Suprapubic skin (tissue), 4 donors: Measurements from ENCODE around the gene AMH. TPM values are rescaled to one million over a fixed set of nuclear protein-coding genes. Genes with fewer than 3 reads are reported as not detected.
A peak's percentile ranks its signal among the peaks of the same experiment; 100 is the strongest.

Experiments
- DNase-seq, 2 donors: peaks; one replicate each; pipeline ENCODE4 v3.0.0-alpha.2; 2019; ENCODE audit warnings: low spot score in 2 of 2
- H3K27ac ChIP-seq: fragments of 200-600 bp; sonication (generic); one replicate; pipeline ENCODE4 v1.5.1; 2019
- H3K27me3 ChIP-seq: fragments of 200-600 bp; sonication (generic); one replicate; pipeline ENCODE4 v1.5.1; 2019
- H3K36me3 ChIP-seq: fragments of 200-600 bp; sonication (generic); one replicate; pipeline ENCODE4 v1.5.1; 2019
- H3K4me1 ChIP-seq: fragments of 200-600 bp; sonication (generic); one replicate; pipeline ENCODE4 v1.5.1; 2019
- H3K4me3 ChIP-seq: fragments of 200-600 bp; sonication (generic); one replicate; pipeline ENCODE4 v1.5.1; 2019; ENCODE audit warnings: mild to moderate bottlenecking
- H3K9me3 ChIP-seq: fragments of 200-600 bp; sonication (generic); one replicate; pipeline ENCODE4 v1.5.1; 2019
- EP300 ChIP-seq: sonication (generic); formaldehyde crosslinking; IDR thresholded peaks from one replicate; pipeline ENCODE4 v1.6.1; 2017; ENCODE audit warnings: antibody characterized with exemption
- POLR2A ChIP-seq, 2 donors: fragments of 450-650 bp; IDR thresholded peaks; one replicate each; pipeline ENCODE4 v1.6.1; 2017; ENCODE audit warnings: antibody characterized with exemption in 2 of 2, mild to moderate bottlenecking in 2 of 2, moderate library complexity in 2 of 2
- POLR2AphosphoS5 ChIP-seq, 3 donors: sonication (generic); formaldehyde crosslinking; IDR thresholded peaks; one replicate each; pipeline ENCODE4 v1.6.1; 2017; ENCODE audit warnings: antibody characterized with exemption in 3 of 3
- WGBS: methylation state at CpG from one replicate; pipeline ENCODE4 v1.1.5; 2018; 5-methylcytosine and 5-hydroxymethylcytosine counted together
- total RNA-seq, 4 donors: library from RNA; depleted of rRNA; stranded (reverse); fragments of >200 nt; gene quantifications; one replicate each; pipeline ENCODE4 v1.1.0, GENCODE V29; 2016
- TF ChIP-seq, protein P1 (sequence below), 2 donors: fragments of 200-600 bp in 1 of 2; fragments of 450-650 bp in 1 of 2; sonication (generic) in 1 of 2; IDR thresholded peaks; one replicate each; pipeline ENCODE4 v1.5.1; 2016 to 2019; ENCODE audit warnings: antibody characterized with exemption in 2 of 2, mild to moderate bottlenecking in 1 of 2, moderate library complexity in 1 of 2

Gene AMH
- total RNA-seq, 4 donors from 2014 or later = 1.7 to 4.3 (median 3.0) TPM

DNA sequence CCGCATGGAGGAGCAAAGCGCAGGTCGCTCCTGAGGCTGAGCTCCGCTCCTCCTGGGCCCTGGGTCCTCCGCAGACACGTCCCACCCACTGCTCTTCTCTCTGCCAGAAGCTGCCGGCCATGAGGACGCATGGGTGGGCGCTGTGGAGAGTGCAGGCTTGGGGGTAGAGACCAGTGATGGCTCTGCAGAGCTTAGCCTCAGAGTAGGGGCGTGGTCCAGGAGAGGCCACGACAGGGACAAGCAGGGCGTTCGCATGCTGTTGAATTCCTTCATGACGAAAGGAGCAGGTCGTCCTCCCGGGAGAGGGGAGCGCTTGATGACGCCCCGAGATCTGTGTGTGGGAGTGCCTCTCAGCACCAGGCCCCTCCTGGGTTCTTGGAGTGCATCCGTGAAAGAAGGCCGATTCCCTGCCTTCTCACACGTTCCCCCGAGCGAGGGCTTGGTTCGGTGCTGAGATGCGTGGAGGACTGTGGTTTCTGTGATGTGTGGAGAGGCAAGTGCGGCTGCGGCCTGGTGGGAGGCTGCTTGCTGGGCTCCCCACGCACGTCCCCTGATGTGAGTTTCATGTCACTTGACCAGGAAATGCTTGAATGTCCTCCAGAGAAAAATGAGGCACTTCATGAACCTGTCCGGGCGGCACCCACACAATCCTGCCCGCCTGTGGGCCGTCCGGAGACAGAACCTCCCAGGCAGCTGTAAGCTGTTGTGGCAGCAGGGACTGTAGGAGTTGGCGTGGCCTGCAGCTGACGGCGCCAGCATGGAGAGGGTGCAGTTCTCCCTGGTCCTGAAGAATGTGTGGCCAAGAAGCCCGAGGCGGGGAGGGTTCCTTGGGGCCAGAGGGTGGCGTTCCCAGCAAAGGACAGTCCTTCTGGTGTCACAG, 8.0 kb upstream of the AMH start:
- H3K27ac ChIP-seq = peak overlapping the region; percentile 66
- no peaks in the 10 kb centered on the region for H3K9me3 ChIP-seq
- H3K4me3 ChIP-seq = peak overlapping the region; percentile 44
- no peaks in the 10 kb centered on the region for H3K27me3 ChIP-seq
- peaks cover 63% of the 10 kb centered on the region for H3K4me1 ChIP-seq
- H3K36me3 ChIP-seq = peaks cover 31% of the 10 kb centered on the region
- no peak for TF ChIP-seq EP300
- no peak for TF ChIP-seq POLR2AphosphoS5 (IDR thresholded peaks at IDR 0.05)
- no peak for TF ChIP-seq POLR2A (IDR thresholded peaks at IDR 0.05)
- TF ChIP-seq, protein P1, sequence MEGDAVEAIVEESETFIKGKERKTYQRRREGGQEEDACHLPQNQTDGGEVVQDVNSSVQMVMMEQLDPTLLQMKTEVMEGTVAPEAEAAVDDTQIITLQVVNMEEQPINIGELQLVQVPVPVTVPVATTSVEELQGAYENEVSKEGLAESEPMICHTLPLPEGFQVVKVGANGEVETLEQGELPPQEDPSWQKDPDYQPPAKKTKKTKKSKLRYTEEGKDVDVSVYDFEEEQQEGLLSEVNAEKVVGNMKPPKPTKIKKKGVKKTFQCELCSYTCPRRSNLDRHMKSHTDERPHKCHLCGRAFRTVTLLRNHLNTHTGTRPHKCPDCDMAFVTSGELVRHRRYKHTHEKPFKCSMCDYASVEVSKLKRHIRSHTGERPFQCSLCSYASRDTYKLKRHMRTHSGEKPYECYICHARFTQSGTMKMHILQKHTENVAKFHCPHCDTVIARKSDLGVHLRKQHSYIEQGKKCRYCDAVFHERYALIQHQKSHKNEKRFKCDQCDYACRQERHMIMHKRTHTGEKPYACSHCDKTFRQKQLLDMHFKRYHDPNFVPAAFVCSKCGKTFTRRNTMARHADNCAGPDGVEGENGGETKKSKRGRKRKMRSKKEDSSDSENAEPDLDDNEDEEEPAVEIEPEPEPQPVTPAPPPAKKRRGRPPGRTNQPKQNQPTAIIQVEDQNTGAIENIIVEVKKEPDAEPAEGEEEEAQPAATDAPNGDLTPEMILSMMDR (IDR thresholded peaks at IDR 0.05) = no peak
- DNase-seq = no peak
- WGBS = 46% methylated on average over 29 of the region's 41 CpGs

DNA sequence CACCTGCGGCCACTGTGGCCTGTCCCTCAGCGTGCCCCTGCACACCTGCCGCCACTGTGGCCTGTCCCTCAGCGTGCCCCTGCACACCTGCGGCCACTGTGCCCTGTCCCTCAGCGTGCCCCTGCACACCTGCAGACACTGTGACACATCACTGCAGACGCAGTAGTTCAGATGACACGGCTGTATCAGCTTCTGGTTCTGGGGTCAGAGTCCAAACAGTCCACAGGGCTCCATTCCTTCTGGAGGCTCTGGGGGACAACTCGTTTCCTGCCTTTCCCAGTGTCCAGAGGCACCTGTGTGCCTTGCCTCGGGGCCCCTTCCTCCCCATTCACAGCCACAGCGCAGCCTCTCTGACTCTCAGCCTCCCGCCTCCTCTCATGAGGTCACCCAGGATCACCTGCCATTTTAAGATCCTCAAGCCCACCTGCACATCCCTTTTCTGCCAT, 7.0 kb upstream of the AMH start:
- WGBS = 79% methylated on average over 5 of the region's 12 CpGs
- peaks cover 61% of the 10 kb centered on the region for H3K4me1 ChIP-seq
- no peaks in the 10 kb centered on the region for H3K27me3 ChIP-seq
- peaks cover 41% of the 10 kb centered on the region for H3K36me3 ChIP-seq
- H3K4me3 ChIP-seq = no peak overlapping the region
- DNase-seq = no peak
- TF ChIP-seq POLR2A (IDR thresholded peaks at IDR 0.05) (no peak), POLR2AphosphoS5 (IDR thresholded peaks at IDR 0.05) (no peak), EP300 (no peak)
- TF ChIP-seq, protein P1 (IDR thresholded peaks at IDR 0.05) = no peak
- H3K27ac ChIP-seq = no peak overlapping the region
- no peaks in the 10 kb centered on the region for H3K9me3 ChIP-seq

DNA sequence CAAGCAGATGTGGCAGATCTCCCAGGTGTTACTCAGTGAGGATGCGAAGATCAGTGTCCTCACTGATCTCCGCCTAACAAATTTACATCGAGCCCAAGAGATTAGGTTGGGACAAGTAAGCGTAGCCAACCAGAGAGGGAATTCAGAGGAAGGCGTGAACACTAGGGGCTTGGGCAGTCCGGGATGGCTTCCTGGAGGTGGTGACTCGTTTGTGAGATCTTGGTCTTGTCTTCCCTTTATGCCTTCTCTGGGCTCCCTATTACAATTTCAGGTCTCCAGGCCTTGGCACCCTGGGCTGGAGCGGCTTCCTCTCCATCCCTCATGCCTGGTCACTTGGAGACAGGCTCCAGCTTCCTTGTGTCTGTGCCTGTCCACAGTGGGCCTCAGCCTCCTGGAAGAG, 6.3 kb upstream of the AMH start:
- Histone ChIP-seq H3K27me3 (no peaks in the 10 kb centered on the region), H3K36me3 (peaks cover 48% of the 10 kb centered on the region), H3K4me3 (no peak overlapping the region), H3K4me1 (peaks cover 54% of the 10 kb centered on the region), H3K27ac (no peak overlapping the region), H3K9me3 (no peaks in the 10 kb centered on the region)
- WGBS = 90% methylated on average over 8 of the region's 8 CpGs
- no peak for TF ChIP-seq EP300
- TF ChIP-seq, protein P1 (IDR thresholded peaks at IDR 0.05) = no peak
- no peak for TF ChIP-seq POLR2A (IDR thresholded peaks at IDR 0.05)
- no peak for TF ChIP-seq POLR2AphosphoS5 (IDR thresholded peaks at IDR 0.05)
- DNase-seq = no peak

DNA sequence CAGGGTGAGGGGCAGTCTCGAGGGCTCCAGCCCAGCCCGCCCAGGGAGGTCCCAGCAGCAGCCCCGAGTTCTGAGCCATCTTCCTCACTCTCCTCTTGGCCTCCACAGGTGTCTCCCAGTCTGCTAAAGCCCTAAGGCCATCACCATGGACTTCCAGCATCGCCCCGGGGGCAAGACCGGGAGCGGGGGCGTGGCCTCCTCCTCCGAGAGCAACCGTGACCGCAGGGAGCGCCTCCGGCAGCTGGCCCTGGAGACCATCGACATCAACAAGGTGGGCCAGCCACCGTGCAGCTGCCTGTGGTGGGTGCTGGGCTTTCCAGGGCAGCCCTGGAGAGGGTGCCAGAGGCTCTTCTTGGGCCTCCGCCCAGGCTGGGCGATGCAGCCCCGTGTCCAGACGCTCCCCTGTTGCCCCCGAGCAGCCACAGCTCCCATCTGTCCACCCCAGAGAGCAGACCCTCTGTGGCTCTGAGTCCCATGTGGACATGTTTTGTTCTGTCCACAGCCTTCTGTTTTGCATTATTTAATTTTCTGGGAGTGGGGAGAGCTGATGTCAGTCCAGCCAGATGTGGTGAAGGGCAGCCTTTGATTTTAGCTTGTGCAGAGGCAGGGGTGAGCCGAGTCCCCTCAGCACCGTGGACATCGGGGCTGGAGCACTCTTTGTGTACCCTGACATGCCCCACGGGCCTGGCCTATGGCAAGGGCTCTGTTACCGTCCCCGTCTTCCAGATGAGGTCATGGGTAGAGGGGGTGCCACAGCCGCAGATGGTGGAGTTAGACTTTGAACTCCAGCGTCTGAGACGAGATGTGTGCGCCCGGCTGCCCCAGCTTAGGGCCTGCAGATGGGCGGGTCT, 5.6 kb upstream of the AMH start:
- Histone ChIP-seq H3K27ac (no peak overlapping the region), H3K27me3 (no peaks in the 10 kb centered on the region), H3K9me3 (no peaks in the 10 kb centered on the region), H3K36me3 (peaks cover 55% of the 10 kb centered on the region), H3K4me1 (peaks cover 47% of the 10 kb centered on the region), H3K4me3 (no peak overlapping the region)
- no peak for DNase-seq
- no peak for TF ChIP-seq EP300
- TF ChIP-seq, protein P1 (IDR thresholded peaks at IDR 0.05) = no peak
- WGBS = 75% methylated on average over 17 of the region's 32 CpGs

DNA sequence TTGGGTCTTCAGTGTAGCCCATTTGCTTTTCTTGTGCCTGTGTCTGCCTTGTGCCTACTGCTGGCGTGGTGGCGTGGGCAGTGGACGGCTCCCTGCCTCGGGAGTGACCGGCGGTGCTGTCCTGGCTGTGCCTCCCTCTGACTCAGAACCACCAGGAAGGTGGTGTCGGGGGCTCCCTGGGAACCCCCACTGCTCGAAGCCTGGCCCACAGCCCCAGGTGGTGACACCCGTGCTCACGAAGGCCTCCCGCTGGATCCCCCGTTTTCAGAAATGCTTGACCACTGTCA, 5.1 kb upstream of the AMH start:
- DNase-seq = no peak
- no peak for TF ChIP-seq EP300
- no peak for TF ChIP-seq POLR2A (IDR thresholded peaks at IDR 0.05)
- no peak for TF ChIP-seq POLR2AphosphoS5 (IDR thresholded peaks at IDR 0.05)
- TF ChIP-seq, protein P1 (IDR thresholded peaks at IDR 0.05) = no peak
- H3K4me1 ChIP-seq = peaks cover 41% of the 10 kb centered on the region
- H3K36me3 ChIP-seq = peaks cover 61% of the 10 kb centered on the region
- H3K27me3 ChIP-seq = peaks cover under 1% of the 10 kb centered on the region
- 85% methylated on average over 6 of the region's 12 CpGs for WGBS
- no peaks in the 10 kb centered on the region for H3K9me3 ChIP-seq
- no peak overlapping the region for H3K27ac ChIP-seq
- H3K4me3 ChIP-seq = no peak overlapping the region
